ENCODE measurements around the gene PTPRN2. TPM values are rescaled to one million over a fixed set of nuclear protein-coding genes. Genes with fewer than 3 reads are reported as not detected.

PTPRN2 gene
- total and polyA plus RNA-seq, 2 of the 8 experiments (the other 6 are each of a cell fraction or from before 2014, with no cell fraction given), result 2.6 to 4.5 TPM

GRCh38 chr7:157864911-157865310 is 722.7 kb downstream of the PTPRN2 start:
- 94% methylated on average over 12 of the region's 12 CpGs; no CpG with 5 or more reads in 1 of the 2 experiments for WGBS, 2 experiments (ENCODE audit: extremely low coverage in 1 of 2, insufficient coverage in 1 of 2, insufficient read length in 1 of 2, insufficient replicate concordance in 2 of 2, low coverage in 1 of 2, low lambda C conversion rate in 2 of 2, missing lambda C conversion rate in 1 of 2)

More at GRCh38 chr7:157864911-157865310, 722.7 kb downstream of the PTPRN2 start:
- DNase-seq (ENCODE audit: low read depth in 1 of 2, low spot score in 2 of 2) (no peak), FAIRE-seq (no peak)
- H3K27me3 ChIP-seq (replicated peaks in 1 of 4; ENCODE audit: control insufficient read depth in 3 of 4, extremely low read depth in 1 of 4, insufficient read depth in 3 of 4, low read length in 3 of 4), result no peaks in the 10 kb centered on the region
- no peaks in the 10 kb centered on the region for H3K79me1 ChIP-seq (ENCODE audit: low read depth, low read length)
- no peak overlapping the region for H4K8ac ChIP-seq (ENCODE audit: extremely low read depth, insufficient read depth, low read length)
- peaks cover 15% of the 10 kb centered on the region in 2 experiments; a peak in 3 of 4 replicates for H3K9me3 ChIP-seq (ENCODE audit: insufficient read depth in 2 of 2, low read depth in 1 of 2, low read length in 1 of 2)
- H2BK120ac ChIP-seq (replicated peaks; ENCODE audit: low read depth, low read length), result no peak overlapping the region
- H3K23me2 ChIP-seq (ENCODE audit: low read depth, low read length), result no peaks in the 10 kb centered on the region
- no peak overlapping the region for H3K4ac ChIP-seq (replicated peaks; ENCODE audit: insufficient read length, low read depth, low read length)
- no peaks in the 10 kb centered on the region; a peak in 1 of 7 replicates for H3K4me1 ChIP-seq (replicated peaks in 1 of 4; ENCODE audit: control insufficient read depth in 3 of 4, insufficient read depth in 4 of 4, low read length in 3 of 4)
- no peak overlapping the region for H4K5ac ChIP-seq (ENCODE audit: insufficient read length, low read depth, low read length)
- H2BK5ac ChIP-seq (ENCODE audit: low read depth, low read length), result no peak overlapping the region
- H3K9ac ChIP-seq (replicated peaks in 1 of 4; ENCODE audit: extremely low read depth in 1 of 4, low read depth in 3 of 4, low read length in 3 of 4), result no peak overlapping the region
- TF ChIP-seq SIN3A (conservative IDR thresholded peaks at IDR 0.05 in 1 of 2, IDR thresholded peaks at IDR 0.05 in 1 of 2; ENCODE audit: low read depth in 1 of 2, low read length in 2 of 2) (no peak), EZH2 (IDR thresholded peaks at IDR 0.05; ENCODE audit: low read depth, low read length, severe bottlenecking) (no peak), ATF3 (IDR thresholded peaks at IDR 0.05; ENCODE audit: insufficient read depth, low read depth, low read length) (no peak), MAX (IDR thresholded peaks at IDR 0.05) (no peak)
- H3K4me3 ChIP-seq (ENCODE audit: extremely low read depth in 1 of 4, insufficient read depth in 2 of 4, low read depth in 3 of 4, low read length in 4 of 4), result no peak overlapping the region
- no peak overlapping the region for H3K56ac ChIP-seq (replicated peaks; ENCODE audit: insufficient read length, low read depth, low read length)
- no peak overlapping the region for H4K91ac ChIP-seq (replicated peaks; ENCODE audit: insufficient read length, low read length)
- no peak overlapping the region for H2AFZ ChIP-seq (ENCODE audit: low read length)
- CTCF ChIA-PET (ENCODE audit: partially characterized antibody), result interaction anchor here (1.4 kb wide), 1 partner anchor 9 kb away, joined by 3 read pairs; no protein-coding TSS in a partner anchor
- no peak overlapping the region for H3K4me2 ChIP-seq (ENCODE audit: insufficient read depth in 1 of 2, low read depth in 2 of 2, low read length in 2 of 2)
- no peak overlapping the region for H3K27ac ChIP-seq (ENCODE audit: low read depth, low read length)
- no peak overlapping the region for H2AK5ac ChIP-seq (ENCODE audit: low read depth, low read length)
- no peak overlapping the region for H3K18ac ChIP-seq (ENCODE audit: extremely low read depth, low read length)
- no peak overlapping the region for H2BK15ac ChIP-seq (ENCODE audit: low read length)
- POLR2A ChIA-PET (ENCODE audit: partially characterized antibody), result no interaction called here
- no peaks in the 10 kb centered on the region for H3K36me3 ChIP-seq (ENCODE audit: control insufficient read depth in 2 of 4, insufficient read depth in 4 of 4, low read length in 3 of 4)
- no peak overlapping the region for H2BK12ac ChIP-seq (ENCODE audit: low read depth, low read length)
- H2BK20ac ChIP-seq (ENCODE audit: low read length), result no peak overlapping the region
- H3K79me2 ChIP-seq (ENCODE audit: control insufficient read depth in 1 of 2, insufficient read depth in 2 of 2, low read length in 2 of 2), result no peaks in the 10 kb centered on the region
- H4K20me1 ChIP-seq (replicated peaks in 1 of 2; ENCODE audit: control insufficient read depth in 1 of 2, insufficient read depth in 2 of 2, low read length in 2 of 2), result peaks cover 0 to 2% of the 10 kb centered on the region in 2 experiments
- no peak overlapping the region for H3K14ac ChIP-seq (ENCODE audit: insufficient read length)
- H3K23ac ChIP-seq (ENCODE audit: insufficient read length), result no peak overlapping the region

All from H1 (cell line).